Inflammatory macrophage (primary cell): Measurements from ENCODE around the gene MBL2.

ENCODE experiments used
- DNase-seq, 2 donors: peaks; one replicate each; pipeline ENCODE4 v3.0.0-alpha.2; 2020 to 2022

MBL2 gene

DNA sequence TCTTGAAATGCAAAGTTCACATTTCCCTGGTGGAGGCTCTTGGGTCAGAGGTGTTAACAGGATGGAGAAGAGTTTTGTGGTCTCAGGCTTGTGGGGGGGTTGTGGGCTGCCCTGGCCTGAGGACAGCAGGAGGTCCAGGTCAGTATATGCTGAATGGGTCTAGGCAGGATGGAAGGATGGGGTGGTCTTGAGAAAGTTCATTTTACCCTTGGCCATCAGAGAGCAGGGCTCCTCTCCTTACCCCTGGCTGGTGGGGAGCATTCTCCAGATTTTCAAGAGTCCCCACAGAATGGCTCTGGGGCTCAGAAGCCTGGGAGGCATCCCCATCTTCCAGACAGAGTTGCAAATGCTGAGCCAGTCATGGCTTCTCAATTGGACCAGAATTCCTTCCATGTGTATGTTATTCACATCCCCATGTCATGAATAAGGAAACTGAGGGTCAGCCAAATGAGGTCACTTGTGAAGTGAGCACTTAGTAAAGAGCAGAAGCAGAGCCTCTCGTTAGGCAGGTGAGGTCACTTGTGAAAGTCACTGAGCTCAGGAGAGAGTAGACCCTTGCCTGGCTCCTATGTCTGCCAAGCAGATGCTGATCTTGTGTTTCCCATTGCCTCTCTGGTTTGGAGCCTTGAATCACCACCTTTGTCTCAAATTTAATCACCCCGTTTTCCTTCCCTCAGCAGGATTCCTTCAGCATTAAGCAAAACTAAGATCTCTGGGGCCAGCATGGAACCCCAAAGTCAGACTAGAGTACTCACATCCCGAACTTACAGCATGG, 33.0 kb downstream of the MBL2 start:
- DNase-seq: no peak

GRCh38 chr10:52738951-52739350, 33.6 kb downstream of the MBL2 start:
- no peak for DNase-seq

- DNase-seq: peak in 1 of 2 donors; percentile 26
Measured at GRCh38 chr10:52729271-52730104, 43.1 kb downstream of the MBL2 start.

GRCh38 chr10:52720018-52720417, 52.6 kb downstream of the MBL2 start:
- DNase-seq: no peak
